HepG2 (cell line): ENCODE measurements around the gene TTYH1. TPM values are rescaled to one million over a fixed set of nuclear protein-coding genes. Genes with fewer than 3 reads are reported as not detected.

Source experiments
- ATAC-seq: fragments of 200-7000 bp; cut with Tn5 transposase; 3 replicates; pipeline ENCODE4 v1.9.1; 2020; ENCODE audit warnings: mild to moderate bottlenecking, moderate library complexity
- BruUV-seq: library from RNA; stranded (reverse); fragments of 400-500 nt; replicated peaks from 2 replicates; lab custom pipeline; 2021; lab: Mats Ljungman, UMichigan
- CTCF ChIA-PET: fragments of 300-600 bp; formaldehyde crosslinking; extraction: SDS; loops from one replicate; lab custom pipeline; 2021; ENCODE audit warnings: low total read pairs, inconsistent platforms, low intra/inter-chr PET ratio; lab: Yijun Ruan, JAX
- POLR2A ChIA-PET: fragments of 350-600 bp; sonication (Branson Sonifier 250); formaldehyde crosslinking; loops from one replicate; lab custom pipeline; 2020; ENCODE audit warnings: antibody characterized with exemption, inconsistent platforms; lab: Yijun Ruan, JAX
- DNase-seq: peaks from one replicate; pipeline ENCODE4 v3.0.0-alpha.2; 2015; ENCODE audit warnings: low spot score
- FAIRE-seq: peaks from 3 replicates; lab custom pipeline; 2011; peaks lifted over from hg19 to GRCh38; lab: Jason Lieb, UNC
- H2AFZ ChIP-seq: one replicate; pipeline ENCODE4 v1.6.1; 2011; ENCODE audit warnings: low read length, inconsistent platforms
- H3K27ac ChIP-seq: fragments of 300-600 bp; 3 replicates; pipeline ENCODE4 v1.8.0; 2011; ENCODE audit warnings: mixed run types, mild to moderate bottlenecking, mixed read lengths, low read length, inconsistent platforms; ENCODE audit not compliant: insufficient read depth; ENCODE audit errors: extremely low read length
- H3K27me3 ChIP-seq, 2 experiments: fragments of 200-600 bp in 1 of 2; 2 replicates in 1 of 2; 3 replicates in 1 of 2; pipeline versions ENCODE4 v1.6.0 to v1.8.0; 2011; ENCODE audit warnings: low read length in 2 of 2, mild to moderate bottlenecking in 2 of 2, moderate library complexity in 2 of 2, inconsistent platforms in 1 of 2; ENCODE audit not compliant: insufficient read depth in 2 of 2, control insufficient read depth in 1 of 2
- H3K36me3 ChIP-seq, 2 experiments: fragments of 200-600 bp in 1 of 2; replicated peaks in 1 of 2; 2 replicates in 1 of 2; 3 replicates in 1 of 2; pipeline versions ENCODE4 v1.5.1 to v1.8.0; 2011; ENCODE audit warnings: low read length in 2 of 2, inconsistent platforms in 1 of 2; ENCODE audit not compliant: insufficient read depth in 2 of 2, control insufficient read depth in 1 of 2
- H3K4me1 ChIP-seq: 2 replicates; pipeline ENCODE4 v1.5.1; 2012; ENCODE audit warnings: low read length, inconsistent platforms; ENCODE audit not compliant: insufficient read depth
- H3K4me2 ChIP-seq: 2 replicates; pipeline ENCODE4 v1.6.0; 2011; ENCODE audit warnings: low read depth, low read length, inconsistent platforms
- H3K4me3 ChIP-seq, 3 experiments: fragments of 200-600 bp in 1 of 3; sonication (generic), shearing (Covaris generic) in 1 of 3; replicated peaks in 1 of 3; 2 replicates each; pipeline ENCODE4 v1.5.1; 2011 to 2016; ENCODE audit warnings: low read length in 3 of 3, inconsistent platforms in 2 of 3, low read depth in 2 of 3, mild to moderate bottlenecking in 2 of 3, control low read depth in 1 of 3, mixed read lengths in 1 of 3; ENCODE audit not compliant: insufficient read depth in 1 of 3
- H3K79me2 ChIP-seq: one replicate; pipeline ENCODE4 v1.6.1; 2011; ENCODE audit warnings: low read length, inconsistent platforms; ENCODE audit not compliant: insufficient read depth
- H3K9ac ChIP-seq: 2 replicates; pipeline ENCODE4 v1.6.0; 2011; ENCODE audit warnings: mild to moderate bottlenecking, low read depth, low read length, inconsistent platforms; ENCODE audit not compliant: insufficient read depth
- H3K9me3 ChIP-seq: 2 replicates; pipeline ENCODE4 v1.5.1; 2012; ENCODE audit warnings: mild to moderate bottlenecking, low read length
- H4K20me1 ChIP-seq: 2 replicates; pipeline ENCODE4 v1.6.0; 2011; ENCODE audit warnings: inconsistent platforms, mild to moderate bottlenecking, low read length, moderate library complexity; ENCODE audit not compliant: insufficient read depth
- CBX5 ChIP-seq: sonication (generic); formaldehyde crosslinking; IDR thresholded peaks from 2 replicates; pipeline ENCODE4 v1.4.0; 2020; ENCODE audit warnings: missing genetic modification reagents, borderline replicate concordance
- GMEB1 ChIP-seq: sonication (generic); formaldehyde crosslinking; IDR thresholded peaks from 2 replicates; pipeline ENCODE4 v1.5.1; 2020; ENCODE audit warnings: missing genetic modification reagents, mild to moderate bottlenecking, borderline replicate concordance
- NFYC ChIP-seq: IDR thresholded peaks from 2 replicates; pipeline ENCODE4 v1.6.1; 2016; ENCODE audit warnings: missing genetic modification reagents, missing compliant biosample characterization
- SIN3B ChIP-seq: fragments of 150-350 bp; IDR thresholded peaks from 2 replicates; pipeline ENCODE4 v1.6.1; 2014; ENCODE audit warnings: low read length
- SUZ12 ChIP-seq: fragments of 150-350 bp; IDR thresholded peaks from 2 replicates; pipeline ENCODE4 v1.6.1; 2014; ENCODE audit warnings: low read depth, low read length
- TCF7L2 ChIP-seq: IDR thresholded peaks from 2 replicates; pipeline ENCODE4 v1.6.1; 2011; ENCODE audit warnings: mild to moderate bottlenecking, low read depth, low read length, moderate library complexity
- TRIM24 ChIP-seq: sonication (generic); formaldehyde crosslinking; IDR thresholded peaks from 2 replicates; pipeline ENCODE4 v1.8.0; 2022; ENCODE audit warnings: mild to moderate bottlenecking, missing genetic modification reagents
- ZBTB44 ChIP-seq: sonication (generic); formaldehyde crosslinking; IDR thresholded peaks from 2 replicates; pipeline ENCODE4 v1.4.0; 2020; ENCODE audit warnings: missing genetic modification reagents
- ZMYM4 ChIP-seq: sonication (generic); formaldehyde crosslinking; IDR thresholded peaks from 2 replicates; pipeline ENCODE4 v1.8.1; 2023; ENCODE audit warnings: mild to moderate bottlenecking, missing genetic modification reagents
- ZNF318 ChIP-seq: sonication (generic); formaldehyde crosslinking; IDR thresholded peaks from 2 replicates; pipeline ENCODE4 v1.4.0; 2020; ENCODE audit warnings: mild to moderate bottlenecking, missing genetic modification reagents
- ZNF329 ChIP-seq: sonication (generic); formaldehyde crosslinking; IDR thresholded peaks from 2 replicates; pipeline ENCODE4 v1.9.0; 2021; ENCODE audit warnings: low read depth, mild to moderate bottlenecking, missing genetic modification reagents
- WGBS: methylation state at CpG from one replicate; pipeline ENCODE4 v1.1.6; 2017; ENCODE audit warnings: low lambda C conversion rate; 5-methylcytosine and 5-hydroxymethylcytosine counted together
- in situ Hi-C: cut with HindIII; loops from 2 replicates; pipeline ENCODE4 v1.10.0; 2017; ENCODE audit warnings: low pct_unique_long_range_greater_than_20kb; ENCODE audit not compliant: extremely low pct_ligation_motif_present
- intact Hi-C: fragments of 100-400 bp; cut with micrococcal nuclease; formaldehyde crosslinking; loops from one replicate; pipeline ENCODE4 v1.10.0; 2022; ENCODE audit not compliant: unreplicated experiment
- polyA plus RNA-seq, 8 experiments: library from polyadenylated mRNA; depleted of rRNA in 3 of 8; stranded (reverse) in 7 of 8; unstranded in 1 of 8; fragments of >200 nt; fragmentation: Illumina TruSeq in 4 of 8; extraction: Trizol in 4 of 8; gene quantifications; 2 replicates each; pipeline versions ENCODE4 v1.2.1 to v1.2.3, GENCODE V29; 2011 to 2016; ENCODE audit warnings: low read depth in 4 of 8, missing spikeins in 1 of 8, mixed read lengths in 1 of 8; ENCODE audit not compliant: insufficient read depth in 1 of 8
- total RNA-seq, 5 experiments: library from RNA; depleted of rRNA; stranded (reverse); fragments of >200 nt; fragmentation: Illumina TruSeq; extraction: Trizol; gene quantifications; 2 replicates each; pipeline ENCODE4 v1.2.3, GENCODE V29; 2016; ENCODE audit warnings: low read depth in 1 of 5

Gene TTYH1
- total and polyA plus RNA-seq, 2 of the 13 experiments (the other 11 are each of a cell fraction or from before 2014, with no cell fraction given) = 6.9 to 19.9 TPM

DNA sequence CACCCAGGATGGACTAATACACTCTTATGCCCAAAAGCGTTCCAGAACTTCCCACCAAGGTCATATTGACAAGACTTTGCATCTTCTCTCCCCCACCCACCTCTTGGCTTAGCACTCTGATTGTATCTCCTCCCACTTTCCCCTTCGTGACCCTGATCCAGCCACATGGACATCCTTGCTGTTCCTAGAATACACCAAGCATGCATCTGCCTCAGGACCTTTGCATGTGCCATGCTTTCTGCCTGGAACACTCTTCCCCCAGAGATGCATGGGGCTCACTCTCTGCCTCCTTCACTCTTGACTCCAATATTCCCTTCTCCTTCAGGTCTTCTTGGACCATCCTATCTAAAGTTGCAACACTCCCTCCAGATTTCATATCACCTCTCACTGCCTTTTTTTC is 34.4 kb upstream of the TTYH1 start:
- Histone ChIP-seq H3K27me3 (peaks cover 0 to 12% of the 10 kb centered on the region in 2 experiments; a peak in 1 of 5 replicates), H3K27ac (no peak overlapping the region), H4K20me1 (no peaks in the 10 kb centered on the region), H3K4me2 (no peak overlapping the region), H3K9me3 (no peaks in the 10 kb centered on the region), H3K79me2 (no peaks in the 10 kb centered on the region), H3K4me1 (no peaks in the 10 kb centered on the region), H3K9ac (no peak overlapping the region), H2AFZ (no peak overlapping the region), H3K4me3 (no peak overlapping the region), H3K36me3 (no peaks in the 10 kb centered on the region)
- CTCF ChIA-PET = no interaction called here
- in situ Hi-C loops = no loop called here
- intact Hi-C loops = no loop called here
- BruUV-seq = no TSS peak
- WGBS = 20% methylated on average over 2 of the region's 2 CpGs
- POLR2A ChIA-PET = no interaction called here
- FAIRE-seq = no peak
- no peak for DNase-seq
- ATAC-seq = no peak
- TF ChIP-seq ZMYM4 (CRISPR knock-in tag) (no peak), TCF7L2 (no peak), ZNF318 (CRISPR knock-in tag) (no peak), GMEB1 (CRISPR knock-in tag) (no peak), ZBTB44 (CRISPR knock-in tag) (no peak), SUZ12 (no peak), TRIM24 (CRISPR knock-in tag) (no peak), SIN3B (no peak), NFYC (CRISPR knock-in tag) (no peak), CBX5 (CRISPR knock-in tag) (no peak), ZNF329 (CRISPR knock-in tag) (no peak)
